ENCODE data around the gene EHD4.

GRCh38 chr15:41999290-42000285 is 27.2 kb upstream of the EHD4 start:
- no peak for TF ChIP-seq EZH2 (IDR thresholded peaks at IDR 0.05; ENCODE audit: borderline replicate concordance, low read depth, low read length, severe bottlenecking)
- TF ChIP-seq, protein P1, sequence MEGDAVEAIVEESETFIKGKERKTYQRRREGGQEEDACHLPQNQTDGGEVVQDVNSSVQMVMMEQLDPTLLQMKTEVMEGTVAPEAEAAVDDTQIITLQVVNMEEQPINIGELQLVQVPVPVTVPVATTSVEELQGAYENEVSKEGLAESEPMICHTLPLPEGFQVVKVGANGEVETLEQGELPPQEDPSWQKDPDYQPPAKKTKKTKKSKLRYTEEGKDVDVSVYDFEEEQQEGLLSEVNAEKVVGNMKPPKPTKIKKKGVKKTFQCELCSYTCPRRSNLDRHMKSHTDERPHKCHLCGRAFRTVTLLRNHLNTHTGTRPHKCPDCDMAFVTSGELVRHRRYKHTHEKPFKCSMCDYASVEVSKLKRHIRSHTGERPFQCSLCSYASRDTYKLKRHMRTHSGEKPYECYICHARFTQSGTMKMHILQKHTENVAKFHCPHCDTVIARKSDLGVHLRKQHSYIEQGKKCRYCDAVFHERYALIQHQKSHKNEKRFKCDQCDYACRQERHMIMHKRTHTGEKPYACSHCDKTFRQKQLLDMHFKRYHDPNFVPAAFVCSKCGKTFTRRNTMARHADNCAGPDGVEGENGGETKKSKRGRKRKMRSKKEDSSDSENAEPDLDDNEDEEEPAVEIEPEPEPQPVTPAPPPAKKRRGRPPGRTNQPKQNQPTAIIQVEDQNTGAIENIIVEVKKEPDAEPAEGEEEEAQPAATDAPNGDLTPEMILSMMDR (IDR thresholded peaks at IDR 0.05; ENCODE audit: borderline replicate concordance, extremely low read depth, low read length, poor library complexity, severe bottlenecking), result no peak

Data from DND-41 (cell line).